GM12874 (cell line): ENCODE measurements around the gene C1orf159.

Experiments used
- CTCF ChIP-seq: IDR thresholded peaks from 2 replicates; pipeline ENCODE4 v1.5.1; 2011; ENCODE audit warnings: low read depth, mild to moderate bottlenecking, control low read depth, low read length, moderate library complexity; ENCODE audit not compliant: insufficient read depth

The C1orf159 gene

GRCh38 chr1:1132956-1133750 lies 17.3 kb upstream of the C1orf159 start:
- TF ChIP-seq CTCF: no peak

GRCh38 chr1:1132042-1132950 lies 16.4 kb upstream of the C1orf159 start:
- no peak for TF ChIP-seq CTCF

GRCh38 chr1:1130206-1131120 lies 14.6 kb upstream of the C1orf159 start:
- TF ChIP-seq CTCF: no peak

GRCh38 chr1:1129381-1129821 lies 13.5 kb upstream of the C1orf159 start:
- TF ChIP-seq CTCF: no peak

- no peak for TF ChIP-seq CTCF
Measured at GRCh38 chr1:1128454-1129139, 12.7 kb upstream of the C1orf159 start.

GRCh38 chr1:1127551-1128451 lies 11.9 kb upstream of the C1orf159 start:
- TF ChIP-seq CTCF: no peak
